H9 (cell line): ENCODE results near the gene SPEN. TPM values are rescaled to one million over a fixed set of nuclear protein-coding genes. Genes with fewer than 3 reads are reported as not detected.

ENCODE experiments used
- DNase-seq: peaks from one replicate; pipeline ENCODE4 v3.0.0-alpha.2; 2017
- H2AFZ ChIP-seq: one replicate; pipeline ENCODE4 v1.6.1; 2013; ENCODE audit warnings: mild to moderate bottlenecking, low read length, control low read depth, moderate library complexity
- H2AK5ac ChIP-seq: 2 replicates; pipeline ENCODE4 v1.6.1; 2013; ENCODE audit warnings: low read length, control low read depth, mixed read lengths; ENCODE audit not compliant: insufficient read length
- H2BK120ac ChIP-seq: one replicate; pipeline ENCODE4 v1.6.1; 2013; ENCODE audit warnings: low read depth, mild to moderate bottlenecking, low read length, control low read depth, inconsistent platforms; ENCODE audit not compliant: poor library complexity, severe bottlenecking
- H2BK12ac ChIP-seq: 2 replicates; pipeline ENCODE4 v1.6.1; 2013; ENCODE audit warnings: low read length, control low read depth, mixed read lengths, low read depth; ENCODE audit not compliant: insufficient read length
- H2BK15ac ChIP-seq: 2 replicates; pipeline ENCODE4 v1.6.1; 2013; ENCODE audit warnings: low read depth, low read length, control low read depth
- H2BK20ac ChIP-seq: one replicate; pipeline ENCODE4 v1.6.1; 2013; ENCODE audit warnings: low read depth, mild to moderate bottlenecking, low read length, control low read depth, inconsistent platforms; ENCODE audit not compliant: poor library complexity, severe bottlenecking
- H2BK5ac ChIP-seq: 2 replicates; pipeline ENCODE4 v1.6.1; 2013; ENCODE audit warnings: low read length, control low read depth, mixed read lengths; ENCODE audit not compliant: insufficient read length
- H3K14ac ChIP-seq: 2 replicates; pipeline ENCODE4 v1.6.1; 2013; ENCODE audit warnings: low read length, control low read depth; ENCODE audit not compliant: insufficient read depth
- H3K18ac ChIP-seq: 2 replicates; pipeline ENCODE4 v1.6.1; 2013; ENCODE audit warnings: low read depth, mild to moderate bottlenecking, mixed read lengths, low read length, control low read depth; ENCODE audit not compliant: insufficient read length
- H3K23ac ChIP-seq: 2 replicates; pipeline ENCODE4 v1.6.1; 2013; ENCODE audit warnings: low read length, control low read depth, mixed read lengths, low read depth; ENCODE audit not compliant: insufficient read length
- H3K23me2 ChIP-seq: 2 replicates; pipeline ENCODE4 v1.6.1; 2013; ENCODE audit warnings: low read depth, mild to moderate bottlenecking, mixed read lengths, low read length, control low read depth; ENCODE audit not compliant: insufficient read length, poor library complexity, severe bottlenecking
- H3K27ac ChIP-seq: 2 replicates; pipeline ENCODE4 v1.5.1; 2013; ENCODE audit warnings: low read length, control low read depth, mixed read lengths, low read depth; ENCODE audit not compliant: insufficient read length
- H3K27me3 ChIP-seq: 2 replicates; pipeline ENCODE4 v1.6.1; 2013; ENCODE audit warnings: low read length, control low read depth, inconsistent platforms; ENCODE audit not compliant: insufficient read depth
- H3K4ac ChIP-seq: 2 replicates; pipeline ENCODE4 v1.6.1; 2013; ENCODE audit warnings: low read depth, mild to moderate bottlenecking, control low read depth, inconsistent platforms, low read length, moderate library complexity
- H3K4me1 ChIP-seq: 2 replicates; pipeline ENCODE4 v1.6.1; 2013; ENCODE audit warnings: low read length, control low read depth, inconsistent platforms; ENCODE audit not compliant: insufficient read depth
- H3K4me2 ChIP-seq: 2 replicates; pipeline ENCODE4 v1.6.1; 2013; ENCODE audit warnings: low read length, control low read depth, mixed read lengths; ENCODE audit not compliant: insufficient read length, insufficient read depth
- H3K56ac ChIP-seq: 2 replicates; pipeline ENCODE4 v1.6.1; 2013; ENCODE audit warnings: low read depth, mild to moderate bottlenecking, mixed read lengths, low read length, control low read depth; ENCODE audit not compliant: insufficient read length
- H3K79me1 ChIP-seq: 2 replicates; pipeline ENCODE4 v1.6.1; 2013; ENCODE audit warnings: low read depth, mild to moderate bottlenecking, moderate library complexity, low read length, control low read depth, inconsistent platforms; ENCODE audit not compliant: insufficient read depth, poor library complexity, severe bottlenecking
- H3K79me2 ChIP-seq: 2 replicates; pipeline ENCODE4 v1.6.1; 2013; ENCODE audit warnings: low read length, control low read depth, inconsistent platforms; ENCODE audit not compliant: insufficient read depth
- H3K9ac ChIP-seq: 2 replicates; pipeline ENCODE4 v1.6.1; 2013; ENCODE audit warnings: low read length, control low read depth, mixed read lengths; ENCODE audit not compliant: insufficient read length; ENCODE audit errors: extremely low read depth
- H3K9me3 ChIP-seq: one replicate; pipeline ENCODE4 v1.6.1; 2013; ENCODE audit warnings: low read depth, low read length, inconsistent platforms; ENCODE audit not compliant: control insufficient read depth
- H3T11ph ChIP-seq: one replicate; pipeline ENCODE4 v1.6.1; 2013; ENCODE audit warnings: mild to moderate bottlenecking, low read length, control low read depth, inconsistent platforms
- H4K20me1 ChIP-seq: one replicate; pipeline ENCODE4 v1.6.1; 2013; ENCODE audit not compliant: control insufficient read depth, insufficient read length, insufficient read depth
- H4K5ac ChIP-seq: 2 replicates; pipeline ENCODE4 v1.6.1; 2013; ENCODE audit warnings: low read depth, mild to moderate bottlenecking, mixed read lengths, low read length, control low read depth; ENCODE audit not compliant: insufficient read length
- H4K8ac ChIP-seq: replicated peaks from 2 replicates; pipeline ENCODE4 v1.6.1; 2013; ENCODE audit warnings: low read length, control low read depth, mixed read lengths, low read depth; ENCODE audit not compliant: insufficient read length
- H4K91ac ChIP-seq: 2 replicates; pipeline ENCODE4 v1.6.1; 2013; ENCODE audit warnings: low read depth, mild to moderate bottlenecking, moderate library complexity, mixed read lengths, low read length, control low read depth; ENCODE audit not compliant: insufficient read length
- H3K27ac Mint-ChIP-seq, 3 experiments: 2 replicates in 2 of 3; 3 replicates in 1 of 3; pipeline ENCODE4 v1.8.0; 2020 to 2021; ENCODE audit warnings: mixed read lengths in 3 of 3, mild to moderate bottlenecking in 1 of 3, moderate library complexity in 1 of 3
- H3K27me3 Mint-ChIP-seq: 2 replicates; pipeline ENCODE4 v1.8.0; 2021; ENCODE audit warnings: low read depth, mild to moderate bottlenecking, moderate library complexity, mixed read lengths
- H3K36me3 Mint-ChIP-seq, 3 experiments: 2 replicates in 2 of 3; 3 replicates in 1 of 3; pipeline ENCODE4 v1.8.0; 2020 to 2021; ENCODE audit warnings: low read depth in 3 of 3, mixed read lengths in 3 of 3; ENCODE audit not compliant: insufficient read depth in 1 of 3
- H3K4me1 Mint-ChIP-seq, 2 experiments: 2 replicates each; pipeline ENCODE4 v1.8.0; 2020; ENCODE audit warnings: mixed read lengths in 2 of 2
- H3K4me3 Mint-ChIP-seq, 2 experiments: 2 replicates in 1 of 2; 3 replicates in 1 of 2; pipeline ENCODE4 v1.8.0; 2020 to 2021; ENCODE audit warnings: mild to moderate bottlenecking in 2 of 2, mixed read lengths in 2 of 2, moderate library complexity in 1 of 2
- H3K9me3 Mint-ChIP-seq, 2 experiments: 2 replicates in 1 of 2; 3 replicates in 1 of 2; pipeline ENCODE4 v1.8.0; 2020; ENCODE audit warnings: mild to moderate bottlenecking in 2 of 2, mixed read lengths in 2 of 2, moderate library complexity in 1 of 2
- CTCF ChIP-seq: fragments of 200-600 bp; sonication (generic); conservative IDR thresholded peaks from 3 replicates; pipeline ENCODE4 v1.8.0; 2021; ENCODE audit warnings: antibody characterized with exemption, mild to moderate bottlenecking
- WGBS: extraction: QIAGEN DNeasy Blood & Tissue Kit; methylation state at CpG from one replicate; pipeline ENCODE4 v1.1.7; 2013; ENCODE audit warnings: missing lambda C conversion rate, low lambda C conversion rate, mixed read lengths; ENCODE audit not compliant: insufficient read length; ENCODE audit errors: extremely low coverage; 5-methylcytosine and 5-hydroxymethylcytosine counted together
- total RNA-seq: library from RNA; stranded (reverse); gene quantifications from 2 replicates; pipeline ENCODE4 v1.2.1, GENCODE V29; 2021

Gene SPEN
- total RNA-seq, 1 experiment from 2014 or later: 59.6 TPM

- no peak overlapping the region for H4K91ac ChIP-seq
- H2BK120ac ChIP-seq: no peak overlapping the region
- no peak overlapping the region for H3K18ac ChIP-seq
- Mint-ChIP-seq H3K4me3 (no peak overlapping the region), H3K9me3 (peaks cover 2 to 5% of the 10 kb centered on the region in 2 experiments; a peak in 2 of 5 replicates), H3K27me3 (no peaks in the 10 kb centered on the region), H3K27ac (peak overlapping the region in 1 of 3 experiments; percentile 87; a peak in 2 of 7 replicates), H3K36me3 (peaks cover 7 to 21% (median 12%) of the 10 kb centered on the region in 3 experiments), H3K4me1 (peaks cover 9% of the 10 kb centered on the region in 2 experiments; a peak in 3 of 4 replicates)
- no peak for DNase-seq
- H3K23me2 ChIP-seq: no peaks in the 10 kb centered on the region
- peaks cover 18% of the 10 kb centered on the region; the same call in 1 of the 2 replicates for H3K79me2 ChIP-seq
- no peak overlapping the region for H3K27ac ChIP-seq
- H3K9me3 ChIP-seq: no peaks in the 10 kb centered on the region
- no peaks in the 10 kb centered on the region for H3K4me1 ChIP-seq
- H2AK5ac ChIP-seq: no peak overlapping the region
- no peak overlapping the region for H3K4ac ChIP-seq
- no peaks in the 10 kb centered on the region for H4K20me1 ChIP-seq
- no peak overlapping the region for H4K5ac ChIP-seq
- H3K79me1 ChIP-seq: peaks cover 16% of the 10 kb centered on the region
- no peaks in the 10 kb centered on the region for H3K27me3 ChIP-seq
- H3T11ph ChIP-seq: no peak overlapping the region
- H2BK12ac ChIP-seq: no peak overlapping the region
- H4K8ac ChIP-seq: no peak overlapping the region
- no peak overlapping the region for H2BK15ac ChIP-seq
- H3K4me2 ChIP-seq: no peak overlapping the region
- H3K23ac ChIP-seq: no peak overlapping the region
- H2AFZ ChIP-seq: no peak overlapping the region
- no peak for TF ChIP-seq CTCF
- H3K14ac ChIP-seq: no peak overlapping the region
- no peak overlapping the region for H2BK5ac ChIP-seq
- no peak overlapping the region for H3K56ac ChIP-seq
- WGBS: no CpG with 5 or more reads among the region's 1 CpG
- H2BK20ac ChIP-seq: no peak overlapping the region
- no peak overlapping the region for H3K9ac ChIP-seq
Observed at GRCh38 chr1:15870421-15870820, 22.9 kb downstream of the SPEN start.
